GM21723 (cell line): Measurements from ENCODE around the gene SKAP1.
A peak's percentile ranks its signal among the peaks of the same experiment; 100 is the strongest.

Source experiments
- ATAC-seq: cut with Tn5 transposase; IDR thresholded peaks from one replicate; pipeline ENCODE4 v1.9.1; 2021; ENCODE audit warnings: mild to moderate bottlenecking, moderate library complexity; ENCODE audit not compliant: unreplicated experiment

The SKAP1 gene

GRCh38 chr17:48429638-48430586 lies at the start of gene SKAP1:
SKAP1 (minus strand) TSS chr17:48430214.
- ATAC-seq: no peak

GRCh38 chr17:48479014-48479402 lies 49.0 kb upstream of the SKAP1 start:
- ATAC-seq: no peak

- ATAC-seq: peak; percentile 90
These were observed 48.4 kb upstream of the SKAP1 start for GRCh38 chr17:48478224-48479013.

GRCh38 chr17:48477221-48477620 lies 47.2 kb upstream of the SKAP1 start:
- no peak for ATAC-seq

GRCh38 chr17:48472411-48473281 lies 42.6 kb upstream of the SKAP1 start:
- no peak for ATAC-seq

GRCh38 chr17:48471817-48472410 lies 41.9 kb upstream of the SKAP1 start:
- no peak for ATAC-seq

GRCh38 chr17:48470388-48471034 lies 40.5 kb upstream of the SKAP1 start:
- ATAC-seq: no peak

- ATAC-seq: no peak
These were observed 39.2 kb upstream of the SKAP1 start for GRCh38 chr17:48469227-48469626.

GRCh38 chr17:48468299-48468698 lies 38.3 kb upstream of the SKAP1 start:
- no peak for ATAC-seq

DNA sequence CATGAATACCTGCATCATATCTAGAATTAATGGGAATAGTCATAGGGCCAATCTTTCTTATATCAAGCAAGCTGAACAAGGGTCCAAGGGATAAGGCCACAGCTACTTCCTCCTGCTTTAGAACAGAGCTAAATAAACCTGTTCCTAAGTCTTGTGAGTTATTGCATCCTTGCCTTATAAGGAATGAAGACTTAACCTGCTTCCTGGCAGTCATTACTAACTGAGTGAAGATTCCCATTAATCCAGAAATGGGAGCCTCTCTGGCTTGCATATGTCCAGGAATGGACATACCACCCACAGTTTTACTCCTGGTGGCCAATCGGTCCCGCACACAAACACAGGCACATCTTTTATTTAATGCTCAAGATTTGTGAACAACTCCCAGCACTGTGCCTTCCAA lies 35.9 kb upstream of the SKAP1 start:
- no peak for ATAC-seq

GRCh38 chr17:48463526-48463925 lies 33.5 kb upstream of the SKAP1 start:
- no peak for ATAC-seq

DNA sequence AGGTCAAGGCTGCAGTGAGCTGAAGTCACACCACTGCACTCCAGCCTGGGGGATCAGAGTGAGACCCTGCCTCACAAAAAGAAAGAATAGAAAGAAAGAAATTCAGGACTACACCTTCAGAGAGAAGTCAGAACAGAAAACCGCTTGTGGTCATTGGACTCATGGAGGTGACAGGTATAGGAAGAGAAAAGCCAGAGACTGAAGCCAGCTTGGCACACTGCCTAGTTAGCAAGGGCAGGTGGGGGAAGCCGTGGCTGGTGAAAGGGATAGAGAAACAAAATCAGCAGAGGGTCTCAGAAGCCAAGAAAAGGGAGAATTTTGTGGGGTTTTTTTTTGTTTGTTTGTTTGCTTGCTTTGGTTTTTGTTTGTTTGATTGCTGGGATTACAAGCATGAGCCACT lies 32.9 kb upstream of the SKAP1 start:
- no peak for ATAC-seq

DNA sequence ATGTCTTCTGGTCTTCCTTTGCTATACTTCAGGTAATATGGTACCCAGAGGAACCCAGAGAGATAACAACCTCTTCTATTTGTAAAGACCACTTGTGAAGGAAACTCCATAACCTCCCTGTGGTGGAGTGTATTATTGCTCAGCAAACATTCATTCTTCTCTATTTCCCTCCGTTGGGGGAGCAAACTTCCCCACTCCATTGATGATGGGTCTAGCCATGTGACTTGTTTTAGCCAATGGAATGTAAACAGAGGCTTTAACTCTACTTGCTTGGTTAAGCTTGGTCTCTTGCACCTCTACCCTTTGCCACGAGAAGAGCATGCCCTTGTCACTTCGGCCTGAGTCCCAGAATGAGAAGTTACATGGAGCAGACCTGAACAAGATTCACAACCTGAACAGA lies 30.0 kb upstream of the SKAP1 start:
- ATAC-seq: no peak

GRCh38 chr17:48459070-48459844 lies 29.2 kb upstream of the SKAP1 start:
- peak; percentile 76 for ATAC-seq

DNA sequence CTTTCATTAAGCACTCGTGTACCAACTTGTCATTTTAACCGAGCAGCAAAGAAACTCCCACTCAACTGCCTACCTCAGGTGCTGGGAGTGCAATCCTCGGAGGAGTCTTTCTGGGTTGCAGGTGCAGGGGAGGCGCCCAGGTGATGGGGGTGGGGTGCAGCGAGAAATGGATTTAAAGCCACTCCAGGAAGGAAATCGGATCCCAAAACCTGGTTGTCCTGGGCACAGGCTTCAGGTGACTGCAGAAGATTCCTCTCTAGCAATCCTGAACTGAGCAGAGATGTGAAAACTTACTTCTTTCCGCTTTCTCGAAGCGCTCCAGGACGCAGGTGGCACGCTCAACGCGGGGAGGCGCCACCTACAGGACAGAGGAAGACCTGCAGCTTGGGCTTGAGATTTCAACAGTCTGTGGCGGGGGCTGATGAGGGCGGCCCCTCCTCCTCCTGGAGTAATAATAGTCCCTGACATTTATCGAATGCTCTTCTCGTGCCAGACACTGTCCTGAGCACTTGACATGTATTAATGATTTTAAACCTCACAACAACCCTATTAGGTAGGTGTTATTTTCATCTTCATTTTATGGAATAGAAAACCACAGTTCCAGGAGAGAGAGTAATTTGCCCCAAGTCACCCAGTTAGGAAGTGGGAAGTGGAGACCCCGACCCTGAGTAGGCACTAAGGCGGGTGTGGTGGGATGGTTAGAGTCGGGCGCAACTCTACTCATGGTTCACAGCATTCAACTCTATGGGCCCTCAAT lies 27.2 kb upstream of the SKAP1 start:
- peak; percentile 61 for ATAC-seq

DNA sequence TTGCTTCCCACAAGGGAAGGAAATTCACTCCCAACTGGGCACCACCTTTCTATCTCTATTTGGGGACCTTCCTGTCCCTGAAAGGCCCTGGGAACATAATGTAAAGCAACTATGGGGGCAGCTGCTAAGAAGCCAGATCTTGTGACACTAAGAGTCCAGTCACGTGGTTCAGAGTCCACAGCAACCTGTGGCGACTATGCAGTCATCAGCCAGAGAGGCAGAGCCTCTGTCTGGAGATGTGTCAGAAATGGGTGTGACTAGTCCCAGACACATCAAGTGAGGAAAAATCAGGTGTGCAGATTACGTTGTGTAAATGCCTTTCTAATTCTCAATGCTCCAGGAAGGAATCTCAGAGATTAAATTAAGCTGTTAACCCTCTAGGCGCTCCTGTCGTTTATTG lies 26.6 kb upstream of the SKAP1 start:
- no peak for ATAC-seq

- no peak for ATAC-seq
These were observed 25.8 kb upstream of the SKAP1 start for GRCh38 chr17:48455791-48456190.

- ATAC-seq: no peak
These were observed 23.4 kb upstream of the SKAP1 start for GRCh38 chr17:48453447-48453846.

- ATAC-seq: no peak
These were observed 21.5 kb upstream of the SKAP1 start for GRCh38 chr17:48451489-48451888.
